ENCODE measurements around the gene ELFN2. TPM values are rescaled to one million over a fixed set of nuclear protein-coding genes. Genes with fewer than 3 reads are reported as not detected.

Gene ELFN2
- total and polyA plus RNA-seq, 2 of the 13 experiments (the other 11 are each of a cell fraction or from before 2014, with no cell fraction given), result 0.01 TPM; not detected in 1

GRCh38 chr22:37407856-37408255 is 19.4 kb downstream of the ELFN2 start:
- H2AFZ ChIP-seq (ENCODE audit: low read length), result no peak overlapping the region
- DNase-seq (ENCODE audit: low spot score), result no peak
- H4K20me1 ChIP-seq (ENCODE audit: insufficient read depth, low read length), result no peaks in the 10 kb centered on the region
- H3K4me1 ChIP-seq (ENCODE audit: insufficient read depth, low read length), result no peaks in the 10 kb centered on the region
- no peaks in the 10 kb centered on the region for H3K79me2 ChIP-seq (ENCODE audit: insufficient read depth, low read length)
- intact Hi-C loops (cut with micrococcal nuclease; ENCODE audit: unreplicated experiment), result no loop called here
- POLR2A ChIA-PET, result no interaction called here
- H3K9me3 ChIP-seq (ENCODE audit: low read length), result no peaks in the 10 kb centered on the region
- no peak for ATAC-seq
- no peak overlapping the region for H3K9ac ChIP-seq (ENCODE audit: insufficient read depth, low read depth, low read length)
- WGBS (ENCODE audit: low lambda C conversion rate), result 79% methylated on average over 2 of the region's 8 CpGs
- peaks cover 5 to 35% of the 10 kb centered on the region in 2 experiments for H3K27me3 ChIP-seq (ENCODE audit: control insufficient read depth in 1 of 2, insufficient read depth in 2 of 2, low read length in 2 of 2)
- CTCF ChIA-PET (ENCODE audit: low intra/inter-chr PET ratio, low total read pairs), result no interaction called here
- TF ChIP-seq ZNF770 (CRISPR knock-in tag; IDR thresholded peaks at IDR 0.05) (no peak), NR2F1 (CRISPR knock-in tag; IDR thresholded peaks at IDR 0.05) (no peak), DPF2 (CRISPR knock-in tag; IDR thresholded peaks at IDR 0.05; ENCODE audit: borderline replicate concordance, low read depth) (no peak), PITX1 (CRISPR knock-in tag; IDR thresholded peaks at IDR 0.05) (no peak), RBFOX2 (IDR thresholded peaks at IDR 0.05; ENCODE audit: low read depth, low read length) (no peak), ZNF335 (CRISPR knock-in tag; IDR thresholded peaks at IDR 0.05) (no peak), SKI (IDR thresholded peaks at IDR 0.05; ENCODE audit: partially characterized antibody) (no peak), NRL (CRISPR knock-in tag; IDR thresholded peaks at IDR 0.05; ENCODE audit: borderline replicate concordance) (no peak), ZNF563 (CRISPR knock-in tag; IDR thresholded peaks at IDR 0.05) (no peak), ZNF773 (CRISPR knock-in tag; IDR thresholded peaks at IDR 0.05; ENCODE audit: borderline replicate concordance) (no peak), HOXA3 (CRISPR knock-in tag; IDR thresholded peaks at IDR 0.05) (no peak), TRAFD1 (CRISPR knock-in tag; IDR thresholded peaks at IDR 0.05; ENCODE audit: borderline replicate concordance) (no peak), BRF2 (CRISPR knock-in tag; IDR thresholded peaks at IDR 0.05) (no peak), NCOA1 (CRISPR knock-in tag; IDR thresholded peaks at IDR 0.05) (no peak), ZKSCAN8 (CRISPR knock-in tag; IDR thresholded peaks at IDR 0.05; ENCODE audit: borderline replicate concordance) (no peak), ZNF577 (CRISPR knock-in tag; IDR thresholded peaks at IDR 0.05; ENCODE audit: borderline replicate concordance, low read depth) (no peak), ZNF772 (CRISPR knock-in tag; IDR thresholded peaks at IDR 0.05) (no peak), KMT2A (CRISPR knock-in tag; IDR thresholded peaks at IDR 0.05) (no peak), PHF8 (CRISPR knock-in tag; IDR thresholded peaks at IDR 0.05) (no peak)
- H3K4me3 ChIP-seq (replicated peaks in 1 of 3; ENCODE audit: insufficient read depth in 1 of 3, low read depth in 2 of 3, low read length in 3 of 3), result no peak overlapping the region
- in situ Hi-C loops (cut with HindIII; ENCODE audit: extremely low pct_ligation_motif_present, low pct_unique_long_range_greater_than_20kb), result no loop called here
- no peak overlapping the region for H3K27ac ChIP-seq (ENCODE audit: extremely low read length, insufficient read depth, low read length)
- no peak for FAIRE-seq
- H3K36me3 ChIP-seq (replicated peaks in 1 of 2; ENCODE audit: control insufficient read depth in 1 of 2, insufficient read depth in 2 of 2, low read length in 2 of 2), result no peaks in the 10 kb centered on the region
- H3K4me2 ChIP-seq (ENCODE audit: low read depth, low read length), result no peak overlapping the region
- no TSS peak for BruUV-seq (replicated peaks)

All from HepG2 (cell line).